Measurements from ENCODE around the gene VPS51.
"Not testable (repeated sequence)": the region's sequence is repeated elsewhere in the genome, so short reads cannot be mapped to it uniquely, and the experiment has no call there.

VPS51 gene

DNA sequence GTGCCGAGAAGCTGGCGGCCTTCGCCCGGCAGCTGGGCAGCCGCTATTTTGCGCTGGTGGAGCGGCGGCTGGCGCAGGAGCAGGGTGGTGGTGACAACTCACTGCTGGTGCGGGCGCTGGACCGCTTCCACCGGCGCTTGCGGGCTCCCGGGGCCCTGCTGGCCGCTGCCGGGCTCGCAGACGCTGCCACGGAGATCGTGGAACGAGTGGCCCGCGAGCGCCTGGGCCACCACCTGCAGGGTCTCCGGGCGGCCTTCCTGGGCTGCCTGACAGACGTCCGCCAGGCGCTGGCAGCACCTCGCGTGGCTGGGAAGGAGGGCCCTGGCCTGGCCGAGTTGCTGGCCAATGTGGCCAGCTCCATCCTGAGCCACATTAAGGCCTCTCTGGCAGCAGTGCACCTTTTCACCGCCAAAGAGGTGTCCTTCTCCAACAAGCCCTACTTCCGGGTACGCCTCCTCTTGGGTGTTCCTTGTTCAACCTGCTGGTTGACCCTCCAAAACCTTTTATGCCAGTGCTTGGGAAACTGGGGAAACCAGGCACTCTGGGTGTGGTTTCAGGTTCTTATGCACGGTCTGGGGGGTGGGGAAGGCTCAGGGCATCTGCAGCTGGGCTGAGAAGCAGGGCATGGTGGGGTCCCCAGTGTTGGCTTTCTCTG, 12.6 kb downstream of the VPS51 start:
- DNase-seq = no peak

DNA sequence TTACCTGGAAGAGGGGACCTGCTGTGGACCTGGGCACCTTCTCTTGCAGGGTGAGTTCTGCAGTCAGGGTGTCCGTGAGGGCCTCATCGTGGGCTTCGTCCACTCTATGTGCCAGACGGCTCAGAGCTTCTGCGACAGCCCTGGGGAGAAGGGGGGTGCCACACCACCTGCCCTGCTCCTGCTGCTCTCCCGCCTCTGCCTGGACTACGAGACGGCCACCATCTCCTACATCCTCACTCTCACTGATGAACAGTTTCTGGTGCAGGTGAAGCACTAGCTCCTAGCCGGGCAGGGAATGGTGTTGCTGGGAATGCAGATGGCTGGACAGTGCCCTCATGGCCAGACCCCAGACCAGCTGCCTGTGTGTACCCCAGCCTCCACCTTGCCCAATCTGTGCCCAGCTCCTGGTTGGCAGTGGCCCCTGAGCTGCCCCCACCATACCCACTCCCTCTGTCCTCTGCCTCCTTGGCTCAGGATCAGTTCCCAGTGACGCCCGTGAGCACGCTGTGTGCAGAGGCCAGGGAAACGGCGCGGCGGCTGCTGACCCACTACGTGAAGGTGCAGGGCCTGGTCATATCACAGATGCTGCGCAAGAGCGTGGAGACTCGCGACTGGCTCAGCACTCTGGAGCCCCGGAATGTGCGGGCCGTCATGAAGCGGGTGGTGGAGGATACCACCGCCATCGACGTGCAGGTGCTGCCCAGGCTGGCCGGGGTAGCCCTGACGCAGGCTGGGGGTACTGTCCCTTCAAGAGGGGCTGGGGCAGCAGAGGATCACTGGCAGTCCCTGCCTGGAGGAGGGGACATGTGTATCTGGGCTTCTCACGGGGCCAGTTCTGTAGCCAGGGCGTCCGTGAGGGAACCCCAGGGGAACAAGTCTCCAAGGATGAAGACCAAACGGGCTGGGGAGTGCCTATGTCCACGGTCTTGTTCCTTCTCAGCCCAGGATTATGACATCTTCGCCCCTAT, 13.5 kb downstream of the VPS51 start:
- no peak for DNase-seq

- DNase-seq = peak; percentile 68 to 70
Observed at GRCh38 chr11:65110354-65110861, 14.4 kb downstream of the VPS51 start.

DNA sequence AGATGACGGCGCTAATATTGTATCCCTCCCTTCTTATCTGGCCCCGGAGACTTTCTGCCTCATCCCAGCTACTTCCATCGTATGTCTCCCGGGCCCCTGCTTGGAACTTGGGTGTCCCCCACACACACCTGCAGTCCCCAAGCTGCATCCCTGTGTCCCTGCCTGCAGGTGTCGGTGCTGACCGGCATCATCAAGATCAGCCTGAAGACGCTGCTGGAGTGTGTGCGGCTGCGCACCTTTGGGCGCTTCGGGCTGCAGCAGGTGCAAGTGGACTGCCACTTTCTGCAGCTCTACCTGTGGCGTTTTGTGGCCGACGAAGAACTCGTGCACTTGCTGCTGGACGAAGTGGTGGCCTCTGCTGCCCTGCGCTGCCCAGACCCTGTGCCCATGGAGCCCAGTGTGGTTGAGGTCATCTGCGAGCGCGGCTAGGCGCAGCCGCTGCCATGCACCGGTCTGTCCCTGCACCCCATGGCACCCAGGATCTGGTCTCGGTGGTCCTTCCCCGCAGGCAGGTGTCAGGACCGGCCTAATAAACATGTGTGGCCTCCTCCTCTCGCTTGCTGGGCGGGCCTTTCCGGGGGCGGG, 15.2 kb downstream of the VPS51 start:
- DNase-seq = no peak

DNA sequence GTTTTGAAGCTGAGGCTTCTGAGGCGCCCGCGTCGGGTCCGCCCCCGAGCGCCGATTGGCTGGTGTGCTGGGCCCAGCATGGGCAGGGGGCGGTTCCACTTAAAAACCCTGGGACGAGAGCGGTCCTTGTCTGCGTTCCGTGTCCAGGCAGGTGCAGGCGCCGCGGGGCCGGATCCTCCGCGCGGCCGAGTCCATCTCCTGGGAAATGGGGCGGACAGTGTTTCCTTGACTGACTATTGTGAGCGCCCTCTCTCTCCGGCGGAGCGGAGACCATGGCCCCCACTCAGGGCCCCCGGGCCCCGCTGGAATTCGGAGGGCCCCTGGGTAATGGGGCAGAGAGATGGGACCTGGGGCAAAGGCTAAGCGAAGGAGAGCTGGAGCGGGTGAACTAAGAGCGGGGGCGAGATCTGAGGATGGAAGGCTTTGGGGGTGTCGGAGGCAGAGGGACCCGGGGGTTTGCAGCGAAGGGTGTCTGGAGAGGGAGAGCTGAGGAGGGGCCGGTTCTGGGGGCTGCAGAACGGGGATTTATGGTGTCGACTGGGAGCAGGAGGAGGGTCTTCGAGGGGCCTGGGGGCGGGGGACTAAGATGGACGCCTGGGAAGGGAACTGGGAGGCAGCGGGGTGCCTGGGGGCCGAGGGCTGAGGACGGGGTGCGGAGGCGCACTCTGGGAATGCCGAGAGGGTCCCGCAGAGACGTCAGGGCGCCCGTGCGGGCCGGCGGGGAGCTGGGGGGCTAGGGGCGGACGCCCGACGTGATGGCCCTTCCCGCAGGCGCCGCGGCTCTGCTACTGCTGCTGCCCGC, 15.9 kb downstream of the VPS51 start, which contains the start of gene TM7SF2:
Gene TM7SF2, plus strand, starts transcription at position 129 of the 802 bp plus-strand sequence. Its CDS starts 144 bp downstream, at position 273.
- DNase-seq = peak; percentile 88 to 93

DNA sequence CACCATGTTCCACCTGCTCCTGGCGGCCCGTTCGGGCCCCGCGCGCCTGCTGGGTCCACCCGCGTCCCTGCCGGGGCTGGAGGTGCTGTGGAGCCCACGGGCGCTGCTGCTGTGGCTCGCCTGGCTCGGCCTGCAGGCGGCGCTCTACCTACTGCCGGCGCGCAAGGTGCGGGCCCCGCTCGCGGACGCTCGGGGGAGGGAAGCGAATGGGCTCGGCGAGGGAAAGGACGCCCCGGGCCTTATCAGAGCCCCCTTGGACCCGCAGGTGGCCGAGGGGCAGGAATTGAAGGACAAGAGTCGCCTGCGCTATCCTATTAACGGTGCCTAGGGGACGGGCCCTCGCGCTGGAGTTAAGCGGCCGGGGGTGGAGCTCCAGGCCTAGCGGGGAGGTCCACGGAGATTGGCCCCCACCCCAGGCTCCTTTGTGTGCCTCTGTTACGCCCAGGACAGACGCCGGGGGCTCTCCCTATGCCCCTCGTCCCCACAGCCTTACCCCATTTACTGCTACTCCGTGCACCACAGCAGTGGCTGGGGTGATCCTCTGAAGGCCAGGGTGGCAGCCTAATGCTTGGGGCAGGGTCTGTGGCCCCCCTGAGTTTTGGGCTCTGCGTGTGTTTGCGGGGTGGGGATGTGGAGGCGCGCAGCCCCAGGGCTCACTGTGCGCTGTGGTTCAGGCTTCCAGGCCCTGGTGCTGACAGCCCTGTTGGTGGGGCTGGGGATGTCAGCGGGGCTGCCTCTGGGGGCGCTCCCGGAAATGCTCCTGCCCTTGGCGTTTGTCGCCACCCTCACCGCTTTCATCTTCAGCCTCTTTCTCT, 16.7 kb downstream of the VPS51 start:
- peak; percentile 11 to 61 for DNase-seq

DNA sequence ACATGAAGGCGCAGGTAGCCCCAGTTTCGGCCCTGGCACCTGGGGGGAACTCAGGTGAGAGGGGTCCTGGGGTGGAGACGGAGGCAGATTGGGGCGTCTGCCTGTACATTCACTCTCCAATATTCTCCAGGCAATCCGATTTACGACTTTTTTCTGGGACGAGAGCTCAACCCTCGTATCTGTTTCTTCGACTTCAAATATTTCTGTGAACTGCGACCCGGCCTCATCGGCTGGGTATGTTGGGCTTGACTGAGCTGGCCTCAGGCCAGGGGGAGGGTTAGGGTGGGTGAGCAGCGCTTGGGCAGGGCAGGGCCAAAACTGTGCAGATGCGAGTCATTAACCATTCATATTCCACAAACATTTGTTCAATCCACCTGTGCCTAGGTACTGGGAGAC, 17.3 kb downstream of the VPS51 start:
- no peak for DNase-seq

- DNase-seq = no peak
Observed at GRCh38 chr11:65113839-65114238, 17.8 kb downstream of the VPS51 start.

GRCh38 chr11:65114538-65115171, 18.6 kb downstream of the VPS51 start:
- DNase-seq = no peak

- DNase-seq = no peak
Observed at GRCh38 chr11:65115361-65116082, 19.5 kb downstream of the VPS51 start.

GRCh38 chr11:65116370-65117205, 20.6 kb downstream of the VPS51 start:
- no peak for DNase-seq

- peak; percentile 94 to 98 for DNase-seq
Observed at GRCh38 chr11:65117206-65118096, 21.4 kb downstream of the VPS51 start, which contains the start of gene ZNHIT2. Gene ZNHIT2, minus strand, starts transcription at chr11:65117701. Its CDS starts 48 bp downstream, at chr11:65117653.

DNA sequence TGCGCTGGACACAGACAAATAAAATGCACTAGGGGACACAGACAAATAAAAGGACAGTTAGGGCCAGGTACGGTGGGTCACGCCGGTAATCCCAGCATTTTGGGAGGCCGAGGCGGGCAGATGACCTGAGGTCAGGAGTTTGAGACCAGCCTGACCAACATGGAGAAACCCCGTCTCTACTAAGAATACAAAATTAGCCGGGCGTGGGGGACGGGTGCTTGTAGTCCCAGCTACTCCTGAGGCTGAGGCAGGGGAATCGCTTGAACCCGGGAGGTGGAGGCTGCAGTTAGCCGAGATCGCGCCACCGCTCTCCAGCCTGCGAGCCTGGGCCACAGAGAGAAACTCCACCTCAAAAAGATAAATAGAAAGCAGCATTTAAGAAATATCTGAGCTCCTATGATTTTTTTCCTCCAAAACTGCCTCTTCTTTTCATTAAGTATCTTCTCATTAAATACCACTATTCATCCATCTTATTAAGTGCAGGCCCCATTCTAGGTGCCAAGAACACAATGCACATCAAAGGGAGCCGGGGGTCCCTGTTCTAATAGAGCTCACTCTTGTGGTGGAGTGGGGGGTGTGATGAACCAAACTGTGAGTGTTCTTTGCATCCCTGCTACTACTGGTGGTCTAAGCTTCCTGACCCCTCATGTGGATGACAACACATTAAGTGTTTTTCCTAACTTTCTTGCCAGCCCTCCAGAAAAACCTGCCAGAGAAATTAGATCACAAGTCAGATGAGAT, 22.3 kb downstream of the VPS51 start:
- DNase-seq = no peak

DNA sequence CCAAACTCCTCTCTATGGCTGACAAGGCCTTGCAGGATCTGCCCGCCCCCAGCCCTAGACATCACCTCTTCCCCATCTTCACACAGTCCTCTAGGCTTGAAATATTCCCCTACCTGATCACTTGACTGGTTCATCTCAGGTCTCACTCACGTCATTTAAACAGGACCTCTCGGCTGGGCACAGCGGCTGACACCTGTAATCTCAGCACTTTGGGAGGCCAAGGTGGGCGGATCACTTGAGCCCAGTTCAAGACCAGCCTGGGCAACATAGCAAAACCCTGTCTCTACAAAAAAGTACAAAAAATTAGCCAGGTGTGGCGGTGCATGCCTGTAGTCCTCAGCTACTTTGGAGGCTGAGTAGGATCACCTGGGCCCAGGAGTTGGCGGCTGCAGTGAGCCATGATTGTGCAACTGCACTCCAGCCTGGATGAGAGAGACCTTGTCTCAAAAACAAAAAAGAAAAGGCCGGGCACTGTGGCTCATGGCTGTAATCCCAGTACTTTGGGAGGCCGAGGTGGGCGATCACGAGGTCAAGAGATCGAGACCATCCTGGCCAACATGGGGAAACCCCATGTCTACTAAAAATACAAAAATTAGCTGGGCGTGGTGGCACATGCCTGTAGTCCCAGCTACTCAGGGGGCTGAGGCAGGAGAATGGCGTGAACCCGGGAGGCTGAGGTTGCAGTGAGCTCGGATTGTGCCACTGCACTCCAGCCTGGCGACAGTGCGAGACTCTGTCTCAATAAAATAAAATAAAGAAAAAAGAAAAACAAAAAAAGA, 23.1 kb downstream of the VPS51 start:
- DNase-seq = not testable (repeated sequence)

GRCh38 chr11:65119670-65119995, 23.6 kb downstream of the VPS51 start:
- no peak for DNase-seq

GRCh38 chr11:65120831-65121230, 24.8 kb downstream of the VPS51 start:
- DNase-seq = no peak

DNA sequence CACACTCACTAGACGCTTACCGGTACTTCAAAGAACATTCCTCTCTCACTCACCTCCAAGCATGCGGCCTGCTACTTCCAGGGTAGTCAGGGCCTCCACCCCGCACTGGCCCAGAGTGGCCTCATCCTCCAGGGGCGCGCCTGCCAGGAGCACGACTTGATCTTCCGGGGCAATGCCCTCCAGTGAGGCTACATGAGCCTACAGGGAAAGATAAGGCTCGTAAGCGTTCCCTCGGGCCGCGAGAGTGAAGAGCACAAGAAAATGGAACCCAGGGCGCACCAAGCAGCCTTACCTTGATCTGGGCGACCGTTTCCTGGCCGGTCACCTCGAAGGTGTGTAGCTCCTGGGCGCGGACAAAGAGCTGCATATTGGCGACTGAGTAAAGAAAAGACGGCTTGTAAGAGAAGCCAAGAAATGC, 25.4 kb downstream of the VPS51 start:
- no peak for DNase-seq
